ENCODE measurements around the gene IMPA2.

GRCh38 chr18:12072996-12073395 lies 91.7 kb downstream of the IMPA2 start:
- TF ChIP-seq CTCF (conservative IDR thresholded peaks at IDR 0.05 in 1 of 2, IDR thresholded peaks at IDR 0.05 in 1 of 2; ENCODE audit: extremely low read depth in 1 of 2, insufficient read depth in 1 of 2, low read depth in 1 of 2, low read length in 2 of 2): no peak
- no peak for TF ChIP-seq EZH2 (IDR thresholded peaks at IDR 0.05; ENCODE audit: borderline replicate concordance, low read length)
